Measurements from ENCODE around the gene STIMATE.

- TF ChIP-seq CTCF (IDR thresholded peaks at IDR 0.05; ENCODE audit: low read length) (no peak), EZH2phosphoT487 (IDR thresholded peaks at IDR 0.05; ENCODE audit: low read length) (no peak), EZH2 (optimal IDR thresholded peaks at IDR 0.05; ENCODE audit: low read depth, low read length) (no peak)
Observed at GRCh38 chr3:52798376-52798977, 98.9 kb downstream of the STIMATE start.
